Stromal cell of bone marrow (primary cell): Measurements from ENCODE around the gene TAF11L13.
"Not testable (repeated sequence)": the region's sequence is repeated elsewhere in the genome, so short reads cannot be mapped to it uniquely, and the experiment has no call there.

Experiments used
- DNase-seq: peaks from one replicate; pipeline ENCODE4 v3.0.0-alpha.2; 2012; ENCODE audit warnings: low read depth

TAF11L13 gene

DNA sequence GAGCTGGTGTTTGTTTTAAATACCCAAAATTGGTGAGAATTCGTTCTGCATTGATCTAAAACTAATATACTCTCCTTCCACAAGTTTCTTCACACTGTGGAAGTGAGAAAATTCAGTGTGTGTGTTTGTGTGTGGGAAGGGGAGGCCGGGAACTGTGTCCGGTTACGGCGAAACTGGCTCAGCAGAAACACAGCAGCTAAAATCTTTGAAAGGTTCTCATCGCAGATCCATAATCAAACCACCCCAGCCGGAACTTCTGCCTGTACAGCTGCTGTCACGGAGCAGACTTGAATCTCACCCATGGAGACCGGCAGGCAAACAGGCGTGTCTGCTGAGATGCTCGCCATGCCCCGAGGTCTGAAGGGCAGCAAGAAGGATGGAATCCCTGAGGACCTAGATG is at the start of gene TAF11L13:
Gene TAF11L13 (plus strand): TSS at position 301 of the 400 bp plus-strand sequence.
- not testable (repeated sequence) for DNase-seq

DNA sequence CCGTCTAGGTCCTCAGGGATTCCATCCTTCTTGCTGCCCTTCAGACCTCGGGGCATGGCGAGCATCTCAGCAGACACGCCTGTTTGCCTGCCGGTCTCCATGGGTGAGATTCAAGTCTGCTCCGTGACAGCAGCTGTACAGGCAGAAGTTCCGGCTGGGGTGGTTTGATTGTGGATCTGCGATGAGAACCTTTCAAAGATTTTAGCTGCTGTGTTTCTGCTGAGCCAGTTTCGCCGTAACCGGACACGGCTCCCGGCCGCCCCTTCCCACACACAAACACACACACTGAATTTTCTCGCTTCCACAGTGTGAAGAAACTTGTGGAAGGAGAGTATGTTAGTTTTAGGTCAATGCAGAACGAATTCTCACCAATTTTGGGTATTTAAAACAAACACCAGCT is 46.2 kb upstream of the TAF11L13 start, which contains the start of gene TAF11L7:
Gene TAF11L7 (minus strand): TSS at position 101 of the 400 bp plus-strand sequence.
- DNase-seq, result not testable (repeated sequence)

DNA sequence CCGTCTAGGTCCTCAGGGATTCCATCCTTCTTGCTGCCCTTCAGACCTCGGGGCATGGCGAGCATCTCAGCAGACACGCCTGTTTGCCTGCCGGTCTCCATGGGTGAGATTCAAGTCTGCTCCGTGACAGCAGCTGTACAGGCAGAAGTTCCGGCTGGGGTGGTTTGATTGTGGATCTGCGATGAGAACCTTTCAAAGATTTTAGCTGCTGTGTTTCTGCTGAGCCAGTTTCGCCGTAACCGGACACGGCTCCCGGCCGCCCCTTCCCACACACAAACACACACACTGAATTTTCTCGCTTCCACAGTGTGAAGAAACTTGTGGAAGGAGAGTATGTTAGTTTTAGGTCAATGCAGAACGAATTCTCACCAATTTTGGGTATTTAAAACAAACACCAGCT is 41.0 kb upstream of the TAF11L13 start, which contains the start of gene TAF11L8:
Gene TAF11L8 (minus strand): TSS at position 101 of the 400 bp plus-strand sequence.
- not testable (repeated sequence) for DNase-seq

DNA sequence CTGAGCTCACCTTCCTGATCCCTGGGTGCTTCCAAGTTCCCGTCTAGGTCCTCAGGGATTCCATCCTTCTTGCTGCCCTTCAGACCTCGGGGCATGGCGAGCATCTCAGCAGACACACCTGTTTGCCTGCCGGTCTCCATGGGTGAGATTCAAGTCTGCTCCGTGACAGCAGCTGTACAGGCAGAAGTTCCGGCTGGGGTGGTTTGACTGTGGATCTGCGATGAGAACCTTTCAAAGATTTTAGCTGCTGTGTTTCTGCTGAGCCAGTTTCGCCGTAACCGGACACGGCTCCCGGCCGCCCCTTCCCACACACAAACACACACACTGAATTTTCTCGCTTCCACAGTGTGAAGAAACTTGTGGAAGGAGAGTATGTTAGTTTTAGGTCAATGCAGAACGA is 37.6 kb upstream of the TAF11L13 start, which contains the start of gene TAF11L9:
Gene TAF11L9 (minus strand): TSS at position 140 of the 400 bp plus-strand sequence.
- DNase-seq, result not testable (repeated sequence)

DNA sequence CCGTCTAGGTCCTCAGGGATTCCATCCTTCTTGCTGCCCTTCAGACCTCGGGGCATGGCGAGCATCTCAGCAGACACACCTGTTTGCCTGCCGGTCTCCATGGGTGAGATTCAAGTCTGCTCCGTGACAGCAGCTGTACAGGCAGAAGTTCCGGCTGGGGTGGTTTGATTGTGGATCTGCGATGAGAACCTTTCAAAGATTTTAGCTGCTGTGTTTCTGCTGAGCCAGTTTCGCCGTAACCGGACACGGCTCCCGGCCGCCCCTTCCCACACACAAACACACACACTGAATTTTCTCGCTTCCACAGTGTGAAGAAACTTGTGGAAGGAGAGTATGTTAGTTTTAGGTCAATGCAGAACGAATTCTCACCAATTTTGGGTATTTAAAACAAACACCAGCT is 34.2 kb upstream of the TAF11L13 start, which contains the start of gene TAF11L10:
Gene TAF11L10 (minus strand): TSS at position 101 of the 400 bp plus-strand sequence.
- not testable (repeated sequence) for DNase-seq

DNA sequence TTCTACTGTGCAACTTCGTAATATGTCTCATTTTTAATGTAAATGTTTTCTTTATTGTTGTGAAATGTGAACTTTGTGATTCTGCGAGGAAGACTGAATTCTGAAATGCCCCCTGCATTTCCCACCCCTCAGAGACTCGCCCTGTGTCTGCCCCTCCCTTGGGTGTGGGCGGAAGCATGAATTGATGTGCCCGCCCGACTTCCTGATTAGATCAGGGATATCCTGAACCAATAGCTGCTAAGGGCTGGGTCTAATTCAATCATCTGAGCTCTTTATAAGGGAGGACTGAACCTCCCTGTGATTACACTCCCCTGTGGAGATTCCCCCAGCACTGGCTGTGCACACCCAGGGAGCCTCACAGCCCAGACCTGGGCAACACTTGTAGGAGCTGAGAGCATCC is 28.0 kb upstream of the TAF11L13 start, which contains the start of gene TAF11L11:
Gene TAF11L11 (plus strand): TSS at position 304 of the 400 bp plus-strand sequence.
- DNase-seq, result not testable (repeated sequence)

DNA sequence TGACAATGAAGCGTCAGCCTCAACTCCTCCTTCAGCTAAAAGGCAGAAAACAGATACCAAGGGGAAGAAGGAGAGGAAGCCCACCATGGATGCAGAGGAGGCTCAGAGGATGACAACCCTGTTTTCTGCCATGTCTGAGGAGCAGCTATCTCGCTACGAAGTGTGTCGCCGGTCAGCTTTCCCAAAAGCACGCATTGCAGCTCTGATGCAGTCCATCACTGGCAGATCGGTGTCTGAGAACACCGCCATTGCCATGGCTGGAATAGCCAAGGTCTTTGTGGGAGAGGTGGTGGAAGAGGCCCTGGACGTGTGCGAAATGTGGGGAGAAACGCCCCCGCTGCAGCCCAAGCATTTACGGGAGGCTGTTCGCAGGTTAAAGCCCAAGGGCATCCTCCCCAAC is 26.9 kb upstream of the TAF11L13 start:
- DNase-seq, result no peak

DNA sequence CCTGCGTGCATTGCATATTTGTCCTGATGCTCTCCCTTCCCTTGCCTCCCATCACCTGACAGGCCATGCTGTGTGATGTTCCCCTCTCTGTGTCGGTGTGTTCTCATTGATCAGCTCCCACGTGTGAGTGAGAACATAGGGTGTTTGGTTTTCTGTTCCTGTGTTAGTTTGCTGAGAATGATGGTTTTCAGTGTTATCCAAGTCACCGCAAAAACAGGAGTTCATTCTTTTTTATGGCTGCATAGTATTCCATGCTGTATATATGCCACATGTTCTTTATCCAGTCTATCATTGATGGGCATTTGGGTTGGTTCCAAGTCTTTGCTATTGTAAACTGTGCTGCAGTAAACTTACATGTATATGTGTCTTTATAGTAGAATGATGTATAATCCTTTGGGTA is 24.4 kb upstream of the TAF11L13 start:
- DNase-seq, result not testable (repeated sequence)

DNA sequence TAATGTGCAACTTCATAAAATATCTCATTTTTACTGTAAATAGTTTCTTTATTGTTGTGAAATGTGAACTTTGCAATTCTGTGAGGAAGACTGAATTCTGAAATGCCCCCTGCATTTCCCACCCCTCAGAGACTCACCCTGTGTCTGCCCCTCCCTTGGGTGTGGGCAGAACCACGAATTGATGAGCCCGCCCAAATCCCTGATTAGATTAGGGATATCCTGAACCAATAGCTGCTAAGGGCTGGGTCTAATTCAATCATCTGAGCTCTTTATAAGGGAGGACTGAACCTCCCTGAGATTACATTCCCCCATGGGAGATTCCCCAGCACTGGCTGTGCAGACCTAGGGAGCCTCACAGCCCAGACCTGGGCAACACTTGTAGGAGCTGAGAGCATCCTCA is 21.8 kb upstream of the TAF11L13 start, which contains the start of gene TAF11L12:
Gene TAF11L12 (plus strand): TSS at position 301 of the 400 bp plus-strand sequence.
- not testable (repeated sequence) for DNase-seq

DNA sequence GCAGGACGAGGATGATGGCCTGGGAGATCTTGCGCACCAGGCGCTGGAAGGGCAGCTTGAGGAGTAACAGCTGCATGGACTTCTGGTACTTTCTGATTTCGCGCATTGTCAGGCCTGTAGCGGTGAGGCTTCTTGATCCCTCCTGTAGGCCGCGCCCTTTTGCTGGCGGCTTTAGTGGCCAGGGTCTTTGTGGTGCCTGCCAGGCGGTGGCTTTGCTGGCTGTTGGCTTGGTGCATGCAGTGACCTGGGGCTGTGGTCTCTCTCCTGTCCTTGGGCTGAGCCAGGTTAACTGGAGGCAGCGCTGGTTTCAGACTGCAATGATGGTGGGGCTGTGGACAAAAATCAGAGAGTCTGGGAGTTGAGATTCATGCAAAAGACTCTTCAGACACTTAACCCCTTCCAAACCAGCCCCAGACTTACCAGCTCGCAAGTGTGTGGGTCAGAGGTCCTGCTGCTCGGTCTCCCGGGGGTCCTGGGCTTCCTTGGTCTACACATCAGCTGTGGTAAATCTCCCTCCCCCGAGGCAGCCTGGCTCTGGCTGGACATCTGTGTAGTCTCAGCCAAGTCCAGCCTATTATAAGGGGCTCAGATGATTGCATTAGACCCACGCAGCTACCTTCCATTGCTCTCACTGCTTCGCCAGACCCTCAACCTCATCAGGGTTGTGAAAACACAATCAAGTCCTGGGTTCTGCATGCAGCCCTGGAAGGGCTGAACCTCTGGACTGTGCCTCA is 16.8 kb upstream of the TAF11L13 start:
- no peak for DNase-seq

DNA sequence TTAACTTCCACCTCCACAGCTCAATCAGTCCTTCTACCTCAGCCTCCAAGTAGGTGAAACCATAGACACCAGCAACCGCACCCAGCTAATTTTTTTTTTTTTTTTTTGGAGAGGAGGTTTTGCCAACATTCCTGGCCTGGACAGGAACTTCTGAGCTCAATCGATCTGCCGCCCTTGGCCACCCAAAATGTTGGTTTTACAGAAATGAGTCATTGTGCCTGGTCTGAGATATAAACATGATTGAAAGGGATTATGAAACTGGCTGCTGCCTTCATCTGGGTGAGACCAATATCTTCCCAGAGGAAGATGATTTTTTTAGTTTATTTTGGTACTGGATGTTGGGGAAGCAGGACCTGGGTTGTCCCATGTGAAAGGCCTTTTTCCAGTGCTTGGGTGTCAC is 12.5 kb upstream of the TAF11L13 start:
- DNase-seq, result peak; percentile 1

DNA sequence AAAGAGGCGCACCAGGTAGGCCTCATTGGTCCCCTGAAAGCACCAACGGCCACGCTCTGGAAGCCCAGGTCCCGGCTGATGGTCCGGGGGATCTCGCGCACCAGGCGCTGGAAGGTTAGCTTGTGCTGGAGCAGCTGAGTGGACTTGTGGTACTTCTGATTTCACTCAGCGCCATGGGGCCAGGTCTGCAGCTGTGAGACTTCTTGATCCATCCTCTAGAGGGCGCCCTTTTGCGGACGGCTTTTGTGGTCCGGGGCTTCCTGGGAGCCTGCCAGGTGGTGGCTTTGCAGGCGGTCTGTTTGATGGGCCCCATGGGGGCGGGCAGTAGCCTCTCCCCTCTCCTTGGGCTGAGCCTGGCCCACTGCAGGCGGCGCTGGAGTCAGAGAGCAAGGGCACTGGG is 11.3 kb upstream of the TAF11L13 start:
- DNase-seq, result no peak

DNA sequence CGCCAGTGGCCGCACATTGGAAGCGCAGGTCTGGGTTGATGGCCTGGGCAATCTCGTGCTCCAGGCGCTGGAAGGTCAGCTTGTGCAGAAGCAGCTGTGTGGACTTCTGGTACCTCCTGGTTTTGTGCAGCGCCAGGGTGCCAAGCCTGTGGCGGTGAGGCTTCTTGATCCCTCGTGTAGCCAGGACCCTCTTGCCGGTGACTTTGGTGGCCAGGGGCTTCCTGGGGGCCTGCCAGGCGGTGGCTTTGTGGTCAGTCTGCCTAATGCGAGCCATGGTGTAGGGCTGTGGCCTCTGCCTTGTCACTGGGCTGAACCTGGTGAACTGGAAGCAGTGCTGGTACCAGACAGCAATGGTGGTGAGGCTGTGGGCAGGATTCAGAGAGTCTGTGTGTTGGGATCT is 6.2 kb upstream of the TAF11L13 start:
- DNase-seq, result no peak

DNA sequence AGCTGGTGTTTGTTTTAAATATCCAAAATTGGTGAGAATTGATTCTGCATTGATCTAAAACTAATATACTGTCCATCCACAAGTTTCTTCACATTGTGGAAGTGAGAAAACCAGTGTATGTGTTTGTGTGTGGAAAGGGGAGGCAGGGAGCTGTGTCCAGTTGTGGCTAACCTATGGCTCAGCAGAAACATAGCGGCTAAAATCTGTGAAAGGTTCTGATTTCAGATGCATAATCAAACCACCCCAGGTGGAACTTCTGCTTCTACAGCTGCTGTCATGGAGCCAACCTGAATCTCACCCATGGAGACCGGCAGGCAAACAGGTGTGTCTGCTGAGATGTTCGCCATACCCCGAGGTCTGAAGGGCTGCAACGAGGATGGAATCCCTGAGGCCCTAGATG is 2.3 kb downstream of the TAF11L13 start, which contains the start of gene TAF11L14:
Gene TAF11L14 (plus strand): TSS at position 301 of the 400 bp plus-strand sequence.
- no peak for DNase-seq

DNA sequence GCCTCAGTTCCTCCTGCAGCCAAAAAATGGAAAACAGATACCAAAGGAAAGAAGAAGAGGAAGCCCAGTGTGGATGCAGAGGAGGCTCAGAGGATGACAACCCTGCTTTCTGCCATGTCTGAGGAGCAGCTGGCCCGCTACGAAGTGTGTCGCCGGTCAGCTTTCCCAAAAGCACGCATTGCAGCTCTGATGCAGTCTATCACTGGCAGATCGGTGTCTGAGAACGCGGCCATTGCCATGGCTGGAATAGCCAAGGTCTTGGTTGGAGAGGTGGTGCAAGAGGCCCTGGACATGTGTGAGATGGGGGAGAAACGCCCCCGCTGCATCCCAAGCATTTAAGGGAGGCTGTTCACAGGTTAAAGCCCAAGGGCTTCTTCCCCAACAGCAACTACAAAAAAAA is 17.3 kb downstream of the TAF11L13 start:
- DNase-seq, result not testable (repeated sequence)

DNA sequence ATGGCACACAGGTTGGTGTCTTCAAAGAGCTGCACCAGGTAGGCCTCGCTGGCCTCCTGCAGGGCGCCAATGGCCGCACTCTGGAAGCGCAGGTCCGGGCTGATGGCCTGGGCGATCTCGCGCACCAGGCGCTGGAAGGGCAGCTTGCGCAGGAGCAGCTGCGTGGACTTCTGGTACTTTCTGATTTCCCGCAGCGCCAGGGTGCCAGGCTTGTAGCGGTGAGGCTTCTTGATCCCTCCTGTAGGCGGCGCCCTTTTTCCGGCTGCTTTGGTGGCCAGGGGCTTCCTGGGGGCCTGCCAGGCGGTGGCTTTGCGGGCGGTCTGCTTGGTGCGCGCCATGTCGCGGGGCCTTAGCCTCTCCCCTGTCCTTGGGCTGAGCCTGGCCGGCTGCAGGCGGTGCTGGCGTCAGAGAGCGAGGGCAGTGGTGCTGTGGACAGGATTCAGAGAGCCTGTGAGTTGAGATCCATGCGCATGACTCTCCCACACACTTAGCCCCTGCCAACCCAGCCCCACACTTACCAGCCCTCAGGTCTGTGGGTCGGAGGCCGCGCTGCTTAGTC is 23.4 kb downstream of the TAF11L13 start:
- not testable (repeated sequence) for DNase-seq

DNA sequence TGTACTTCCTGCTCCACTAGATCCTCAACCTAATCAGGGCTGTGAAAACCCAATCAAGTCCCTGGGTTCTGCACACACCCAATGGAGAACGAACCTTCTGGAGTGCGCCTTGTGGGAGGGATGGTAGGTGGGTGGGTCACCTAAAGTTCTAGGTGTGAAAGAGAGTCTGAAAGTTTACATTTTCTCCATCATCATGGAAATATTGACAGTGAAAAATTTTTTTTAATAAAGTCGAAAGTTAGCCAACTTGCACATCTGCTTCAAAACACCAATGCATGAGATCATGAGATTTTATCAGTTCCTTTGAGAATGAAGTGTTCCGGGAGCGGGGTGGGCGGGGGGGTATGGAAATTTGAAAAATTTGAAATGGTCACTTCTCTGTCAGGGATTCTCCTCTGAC is 24.0 kb downstream of the TAF11L13 start:
- no peak for DNase-seq

DNA sequence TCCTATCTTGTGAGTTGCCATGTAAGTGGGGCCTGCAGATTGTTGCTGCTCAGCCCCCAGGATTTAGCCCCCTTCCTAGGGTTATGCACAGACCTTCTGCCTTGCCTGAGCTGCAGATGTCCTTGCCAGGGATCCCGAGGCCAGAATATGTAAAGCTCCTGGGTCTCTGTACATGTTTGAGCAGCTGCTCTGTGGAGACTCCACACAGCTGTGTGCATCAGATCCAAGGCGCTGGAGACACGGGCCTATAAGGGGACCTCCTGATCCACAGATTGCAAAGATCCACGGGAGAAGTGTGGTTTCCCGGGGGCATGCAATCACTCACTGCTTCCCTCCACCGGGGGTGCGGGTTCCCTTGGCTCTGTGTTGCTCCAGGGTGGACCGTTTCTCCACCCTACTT is 31.3 kb downstream of the TAF11L13 start:
- no peak for DNase-seq

DNA sequence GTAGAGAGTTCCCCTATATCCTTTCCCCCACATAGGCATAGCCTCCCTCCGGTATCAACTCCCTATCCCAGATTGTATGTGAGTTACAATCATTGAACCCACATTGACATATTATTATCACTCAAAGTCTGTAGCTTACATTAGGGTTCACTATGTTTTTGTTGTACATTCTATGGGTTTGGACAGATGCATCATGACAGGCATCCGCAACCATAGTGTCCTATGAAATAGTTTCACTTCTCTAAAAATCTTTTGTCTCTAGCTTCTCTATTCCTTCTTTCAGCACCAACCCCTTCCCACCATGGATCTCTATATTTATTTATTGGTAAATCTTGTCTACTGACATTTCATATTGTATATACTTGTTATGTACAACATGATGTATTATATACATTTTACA is 33.9 kb downstream of the TAF11L13 start:
- DNase-seq, result no peak

DNA sequence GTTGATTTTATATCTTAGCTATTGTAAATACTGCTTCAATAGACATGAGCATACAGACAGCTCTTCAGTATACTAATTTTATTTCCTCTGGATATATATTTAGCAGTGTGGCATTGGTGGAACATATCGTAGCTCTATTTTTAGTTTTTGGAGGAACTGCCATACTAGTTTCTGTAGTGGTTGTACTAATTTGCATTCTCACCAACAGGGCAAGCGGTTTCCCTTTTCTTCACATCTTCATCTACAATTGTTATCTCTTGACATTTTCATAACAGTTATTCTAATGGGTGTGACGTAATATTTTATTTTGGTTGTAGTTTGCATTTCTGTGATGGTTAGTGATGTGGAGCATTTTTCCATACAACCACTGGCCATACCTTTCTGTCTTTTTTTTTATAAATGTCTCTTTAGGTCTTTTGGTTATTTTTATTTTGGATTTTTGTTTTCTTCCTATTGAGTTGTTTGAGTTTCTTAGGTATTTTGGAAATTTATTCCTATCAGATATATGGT is 34.9 kb downstream of the TAF11L13 start:
- DNase-seq, result no peak

DNA sequence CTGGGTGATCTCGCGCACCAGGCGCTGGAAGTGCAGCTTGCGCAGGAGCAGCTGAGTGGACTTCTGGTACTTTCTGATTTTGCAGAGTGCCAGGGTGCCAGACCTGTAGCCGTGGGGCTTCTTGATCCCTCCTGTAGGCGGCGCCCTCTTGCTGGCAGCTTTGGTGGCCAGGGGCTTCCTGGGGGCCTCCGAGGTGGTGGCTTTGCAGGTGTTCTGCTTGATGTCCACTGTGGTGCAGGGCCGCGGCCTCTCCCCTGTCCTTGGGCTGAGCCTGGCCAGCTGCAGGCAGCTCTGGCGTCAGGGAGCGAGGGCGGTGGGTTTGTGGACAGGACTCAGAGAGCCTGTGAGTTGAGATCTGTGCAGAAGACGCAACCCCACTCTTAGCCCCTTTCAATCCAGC is 38.5 kb downstream of the TAF11L13 start:
- no peak for DNase-seq

DNA sequence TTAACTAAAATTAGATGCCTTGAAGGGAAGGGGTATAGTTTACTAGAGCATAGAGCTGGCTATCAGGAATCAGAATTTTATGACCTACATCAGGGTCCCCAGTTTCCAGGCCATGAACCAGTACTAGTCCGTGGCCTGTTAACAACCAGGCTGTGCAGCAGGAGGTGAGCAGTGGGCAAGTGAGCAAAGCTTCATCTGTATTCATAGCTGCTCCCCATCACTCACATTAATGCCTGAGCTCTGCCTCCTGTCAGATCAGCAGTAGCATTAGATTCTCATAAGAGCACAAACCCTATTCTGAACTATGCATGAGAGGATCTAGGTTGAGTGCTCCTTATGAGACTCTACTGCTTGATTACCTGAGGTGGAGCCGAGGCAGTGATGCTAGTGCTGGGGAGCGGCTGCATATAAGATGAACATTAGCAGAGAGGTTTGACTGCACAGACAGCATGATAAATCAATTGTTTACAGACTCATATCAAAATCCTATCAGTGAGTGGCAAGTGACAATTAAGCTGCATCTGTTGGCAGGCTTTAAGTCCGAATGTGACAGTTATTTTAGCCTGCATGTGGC is 47.0 kb downstream of the TAF11L13 start:
- DNase-seq, result no peak
